Ishikawa (cell line): ENCODE measurements around the gene CMTM8.
A peak's percentile ranks its signal among the peaks of the same experiment; 100 is the strongest.

Experiments used
- CEBPB ChIP-seq: IDR thresholded peaks from 2 replicates; pipeline ENCODE4 v1.6.1; 2012
- CREB1 ChIP-seq: IDR thresholded peaks from 2 replicates; pipeline ENCODE4 v1.6.1; 2012; ENCODE audit warnings: low read depth
- EGR1 ChIP-seq: IDR thresholded peaks from 2 replicates; pipeline ENCODE4 v1.6.1; 2012
- EP300 ChIP-seq: IDR thresholded peaks from 2 replicates; pipeline ENCODE4 v1.6.1; 2012; ENCODE audit warnings: borderline replicate concordance
- FOXM1 ChIP-seq: IDR thresholded peaks from 2 replicates; pipeline ENCODE4 v1.6.1; 2012; ENCODE audit warnings: low read depth, borderline replicate concordance
- MAX ChIP-seq: IDR thresholded peaks from 2 replicates; pipeline ENCODE4 v1.6.1; 2012
- NFIC ChIP-seq: IDR thresholded peaks from 2 replicates; pipeline ENCODE4 v1.6.1; 2012
- RAD21 ChIP-seq: IDR thresholded peaks from 2 replicates; pipeline ENCODE4 v1.6.1; 2012; ENCODE audit warnings: low read depth
- REST ChIP-seq: IDR thresholded peaks from 2 replicates; pipeline ENCODE4 v1.6.1; 2012; ENCODE audit warnings: low read depth, mild to moderate bottlenecking
- TAF1 ChIP-seq: IDR thresholded peaks from 2 replicates; pipeline ENCODE4 v1.6.1; 2012; ENCODE audit warnings: low read depth, mild to moderate bottlenecking
- TCF12 ChIP-seq: IDR thresholded peaks from 2 replicates; pipeline ENCODE4 v1.6.1; 2012; ENCODE audit warnings: low read depth
- TEAD4 ChIP-seq: IDR thresholded peaks from 2 replicates; pipeline ENCODE4 v1.6.1; 2012
- USF1 ChIP-seq: IDR thresholded peaks from 2 replicates; pipeline ENCODE4 v1.6.1; 2012
- YY1 ChIP-seq: IDR thresholded peaks from 2 replicates; pipeline ENCODE4 v1.6.1; 2012; ENCODE audit warnings: low read depth
- ZBTB7A ChIP-seq: IDR thresholded peaks from 2 replicates; pipeline ENCODE4 v1.6.1; 2012; ENCODE audit warnings: low read depth

CMTM8 gene

GRCh38 chr3:32238453-32239306 lies at the start of gene CMTM8:
TSS of gene CMTM8 (plus strand) at chr3:32238680. CDS start at chr3:32238973, 293 bp downstream.
- TF ChIP-seq MAX (peak; percentile 19), TCF12 (no peak), ZBTB7A (peak; percentile 89), EGR1 (no peak), EP300 (no peak), YY1 (0 out of 2 replicates have a peak, but pooled peaks have one; percentile 7), TAF1 (peak; percentile 41; the same call in 1 of the 2 replicates), TEAD4 (no peak)

- TF ChIP-seq YY1: no peak
- no peak for TF ChIP-seq CREB1
- TF ChIP-seq ZBTB7A: no peak
- no peak for TF ChIP-seq NFIC
- TF ChIP-seq CEBPB: no peak
- no peak for TF ChIP-seq TCF12
- TF ChIP-seq TAF1: no peak
- no peak for TF ChIP-seq TEAD4
- no peak for TF ChIP-seq RAD21
- TF ChIP-seq FOXM1: no peak
- TF ChIP-seq USF1: no peak
- no peak for TF ChIP-seq EP300
- TF ChIP-seq MAX: no peak
- TF ChIP-seq EGR1: no peak
- no peak for TF ChIP-seq REST
Observed at GRCh38 chr3:32189693-32190092, 48.8 kb upstream of the CMTM8 start.

GRCh38 chr3:32193101-32193500 lies 45.4 kb upstream of the CMTM8 start:
- TF ChIP-seq TCF12: no peak
- no peak for TF ChIP-seq TEAD4
- no peak for TF ChIP-seq EP300
- no peak for TF ChIP-seq YY1
- no peak for TF ChIP-seq EGR1
- TF ChIP-seq ZBTB7A: no peak
- no peak for TF ChIP-seq USF1
- no peak for TF ChIP-seq FOXM1
- no peak for TF ChIP-seq CREB1
- no peak for TF ChIP-seq TAF1
- TF ChIP-seq REST: no peak
- TF ChIP-seq NFIC: no peak
- TF ChIP-seq RAD21: no peak

GRCh38 chr3:32194653-32195052 lies 43.8 kb upstream of the CMTM8 start:
- no peak for TF ChIP-seq CREB1
- TF ChIP-seq YY1: no peak
- TF ChIP-seq RAD21: no peak
- no peak for TF ChIP-seq CEBPB
- TF ChIP-seq ZBTB7A: no peak
- TF ChIP-seq EGR1: no peak
- TF ChIP-seq MAX: no peak
- no peak for TF ChIP-seq TCF12
- no peak for TF ChIP-seq REST
- no peak for TF ChIP-seq USF1
